Right lobe of liver (tissue), 4 donors: ENCODE results near the gene KLHL30.

ENCODE experiments used
- CTCF ChIP-seq, 4 donors: fragments of 200-600 bp in 3 of 4; fragments of 450-650 bp in 1 of 4; IDR thresholded peaks; one replicate each; pipeline versions ENCODE4 v1.5.1 to v1.8.0; 2016 to 2022; ENCODE audit warnings: antibody characterized with exemption in 4 of 4, mild to moderate bottlenecking in 2 of 4
- POLR2A ChIP-seq: fragments of 450-650 bp; IDR thresholded peaks from one replicate; pipeline ENCODE4 v1.6.1; 2017; ENCODE audit warnings: antibody characterized with exemption, mild to moderate bottlenecking
- donor health status: DM: no; HTN: no; CAD: no.
- donor health status: DM: no; HTN: no; CAD: no.
- donor health status: DM: no; HTN: yes; CAD: no.

- no peak for TF ChIP-seq CTCF (IDR thresholded peaks at IDR 0.05)
- no peak for TF ChIP-seq POLR2A
Measured at GRCh38 chr2:238101891-238102841, 36.3 kb upstream of the KLHL30 start.
